Right lobe of liver (tissue), 6 donors: ENCODE results near the gene ST7. TPM values are rescaled to one million over a fixed set of nuclear protein-coding genes. Genes with fewer than 3 reads are reported as not detected.

ENCODE experiments used
- ATAC-seq, 4 donors: fragments of 200-7000 bp; cut with Tn5 transposase; one replicate each; pipeline ENCODE4 v1.9.1; 2020; ENCODE audit warnings: mild to moderate bottlenecking in 4 of 4, moderate library complexity in 4 of 4
- DNase-seq, 3 donors: peaks; one replicate each; pipeline ENCODE4 v3.0.0-alpha.2; 2020
- H3K27ac ChIP-seq, 3 donors: fragments of 200-600 bp; one replicate each; pipeline ENCODE4 v1.8.0; 2022
- H3K27me3 ChIP-seq, 2 donors: fragments of 200-600 bp; one replicate each; pipeline ENCODE4 v1.8.0; 2022
- H3K36me3 ChIP-seq, 4 donors: fragments of 200-600 bp; sonication (generic) in 1 of 4; one replicate each; pipeline versions ENCODE4 v1.5.1 to v1.8.0; 2017 to 2022; ENCODE audit warnings: control low read depth in 1 of 4
- H3K4me1 ChIP-seq, 4 donors: fragments of 200-600 bp; sonication (generic) in 1 of 4; one replicate each; pipeline versions ENCODE4 v1.5.1 to v1.8.0; 2017 to 2022; ENCODE audit warnings: control low read depth in 1 of 4
- H3K4me3 ChIP-seq, 3 donors: fragments of 200-600 bp; one replicate each; pipeline ENCODE4 v1.8.0; 2022
- H3K9me3 ChIP-seq, 4 donors: fragments of 200-600 bp; sonication (generic) in 1 of 4; one replicate each; pipeline versions ENCODE4 v1.5.1 to v1.8.0; 2017 to 2022; ENCODE audit warnings: control low read depth in 1 of 4
- CTCF ChIP-seq, 4 donors: fragments of 200-600 bp in 3 of 4; fragments of 450-650 bp in 1 of 4; IDR thresholded peaks; one replicate each; pipeline versions ENCODE4 v1.5.1 to v1.8.0; 2016 to 2022; ENCODE audit warnings: antibody characterized with exemption in 4 of 4, mild to moderate bottlenecking in 2 of 4
- POLR2A ChIP-seq: fragments of 450-650 bp; IDR thresholded peaks from one replicate; pipeline ENCODE4 v1.6.1; 2017; ENCODE audit warnings: antibody characterized with exemption, mild to moderate bottlenecking
- WGBS: methylation state at CpG from one replicate; pipeline ENCODE4 v1.1.6; 2018; ENCODE audit warnings: low coverage, low lambda C conversion rate; ENCODE audit not compliant: insufficient coverage; ENCODE audit errors: missing lambda C conversion rate; 5-methylcytosine and 5-hydroxymethylcytosine counted together
- intact Hi-C, 2 donors: fragments of 100-400 bp; cut with DNase I; formaldehyde crosslinking; loops; one replicate each; pipeline versions ENCODE4 v1.11.2 to v1.14.1; 2022
- total RNA-seq, 6 experiments: library from RNA; depleted of rRNA in 2 of 6; stranded (reverse); fragments of >200 nt in 2 of 6; fragmentation: NEBNext Ultra II Directional in 3 of 6; extraction: Animal tissue kit (Norgen Biotek cat#: 25700) in 3 of 6; gene quantifications; one replicate each; pipeline versions ENCODE4 v1.1.0 to v1.2.4, GENCODE V29; 2016 to 2023
- donor health status: DM: no; HTN: yes; CAD: no.
- donor health status: DM: no; HTN: no; CAD: no.
- donor health status: DM: no; HTN: no; CAD: no.
- donor health status: DM: no; HTN: yes; CAD: no.
- donor health status: DM: no; HTN: yes; CAD: no.

Gene ST7
- total RNA-seq, 6 experiments from 2014 or later = 17.4 to 29.9 (median 22.4) TPM

DNA sequence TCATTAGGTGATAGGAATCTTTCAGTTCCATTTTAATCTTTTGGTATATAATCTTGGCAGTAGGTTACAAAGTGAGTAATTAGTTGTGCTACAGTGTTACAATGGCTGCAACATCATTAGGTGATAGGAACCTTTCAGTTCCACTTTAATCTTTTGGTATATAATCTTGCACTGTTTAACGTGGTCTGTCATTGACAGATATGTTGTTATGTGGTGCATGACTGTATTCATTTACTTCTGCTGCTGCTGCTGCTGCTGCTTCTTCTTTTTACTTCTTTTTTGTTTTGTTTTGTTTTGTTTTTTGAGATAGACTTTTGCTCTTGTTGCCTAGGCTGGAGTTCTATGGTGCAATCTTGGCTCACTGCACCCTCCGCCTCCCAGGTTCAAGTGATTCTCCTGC lies 28.6 kb downstream of the ST7 start:
- ATAC-seq = no peak
- H3K27me3 ChIP-seq = no peaks in the 10 kb centered on the region
- no peak overlapping the region for H3K4me3 ChIP-seq
- no peaks in the 10 kb centered on the region for H3K9me3 ChIP-seq
- H3K4me1 ChIP-seq = no peaks in the 10 kb centered on the region
- H3K36me3 ChIP-seq = no peaks in the 10 kb centered on the region
- DNase-seq = no peak
- intact Hi-C loops = loop anchor here in 1 of 2 donors (10.0 kb wide), 1 partner anchor 133 kb away; no protein-coding TSS in a partner anchor
- WGBS = 80% methylated on average over 2 of the region's 2 CpGs
- no peak overlapping the region for H3K27ac ChIP-seq
- no peak for TF ChIP-seq CTCF (IDR thresholded peaks at IDR 0.05)
- no peak for TF ChIP-seq POLR2A

GRCh38 chr7:116984511-116984910 lies 31.2 kb downstream of the ST7 start:
- intact Hi-C loops = loop anchor here in 1 of 2 donors (10.0 kb wide), 1 partner anchor 130 kb away; no protein-coding TSS in a partner anchor
- H3K27me3 ChIP-seq = no peaks in the 10 kb centered on the region
- no peaks in the 10 kb centered on the region for H3K36me3 ChIP-seq
- TF ChIP-seq POLR2A = no peak
- no peak for TF ChIP-seq CTCF (IDR thresholded peaks at IDR 0.05)
- ATAC-seq = peak in 1 of 4 donors; percentile 23
- no peaks in the 10 kb centered on the region for H3K4me1 ChIP-seq
- H3K9me3 ChIP-seq = no peaks in the 10 kb centered on the region
- no peak for DNase-seq
- WGBS = 66% methylated on average over 2 of the region's 2 CpGs
- no peak overlapping the region for H3K27ac ChIP-seq
- no peak overlapping the region for H3K4me3 ChIP-seq

GRCh38 chr7:116984917-116985316 lies 31.6 kb downstream of the ST7 start:
- no peaks in the 10 kb centered on the region for H3K27me3 ChIP-seq
- H3K9me3 ChIP-seq = no peaks in the 10 kb centered on the region
- H3K4me1 ChIP-seq = no peaks in the 10 kb centered on the region
- DNase-seq = no peak
- TF ChIP-seq POLR2A (no peak), CTCF (IDR thresholded peaks at IDR 0.05) (peak; percentile 53 to 81 (median 72))
- intact Hi-C loops = loop anchor here in 1 of 2 donors (10.0 kb wide), 1 partner anchor 130 kb away; no protein-coding TSS in a partner anchor
- H3K4me3 ChIP-seq = no peak overlapping the region
- no peaks in the 10 kb centered on the region for H3K36me3 ChIP-seq
- ATAC-seq = peak; percentile 70 to 80 (median 74)
- H3K27ac ChIP-seq = no peak overlapping the region
- 59% methylated on average over 2 of the region's 2 CpGs for WGBS

GRCh38 chr7:116985575-116985974 lies 32.3 kb downstream of the ST7 start:
- no peak overlapping the region for H3K4me3 ChIP-seq
- DNase-seq (no peak), ATAC-seq (peak in 2 of 4 donors; percentile 34 to 38)
- H3K27me3 ChIP-seq = no peaks in the 10 kb centered on the region
- TF ChIP-seq CTCF (IDR thresholded peaks at IDR 0.05) = no peak
- TF ChIP-seq POLR2A = no peak
- intact Hi-C loops = loop anchor here in 1 of 2 donors (10.0 kb wide), 1 partner anchor 129 kb away; no protein-coding TSS in a partner anchor
- no peaks in the 10 kb centered on the region for H3K36me3 ChIP-seq
- WGBS = 91% methylated on average over 5 of the region's 5 CpGs
- no peaks in the 10 kb centered on the region for H3K9me3 ChIP-seq
- no peaks in the 10 kb centered on the region for H3K4me1 ChIP-seq
- no peak overlapping the region for H3K27ac ChIP-seq
